Karpas-422 (cell line): ENCODE data around the gene ELOVL7. TPM values are rescaled to one million over a fixed set of nuclear protein-coding genes. Genes with fewer than 3 reads are reported as not detected.

ENCODE experiments used
- DNase-seq: peaks from one replicate; pipeline ENCODE4 v3.0.0-alpha.2; 2015
- H2AFZ ChIP-seq: fragments of 200-600 bp; sonication (generic); 2 replicates; pipeline ENCODE4 v1.6.1; 2014; ENCODE audit warnings: antibody characterized with exemption, low read length, mixed read lengths
- H3K27ac ChIP-seq: fragments of 200-600 bp; sonication (generic); 2 replicates; pipeline ENCODE4 v1.5.1; 2014; ENCODE audit warnings: mild to moderate bottlenecking, low read length, moderate library complexity
- H3K27me3 ChIP-seq: fragments of 200-600 bp; sonication (generic); 2 replicates; pipeline ENCODE4 v1.6.1; 2014; ENCODE audit warnings: low read length, mixed read lengths
- H3K36me3 ChIP-seq: fragments of 200-600 bp; sonication (generic); 2 replicates; pipeline ENCODE4 v1.6.1; 2014; ENCODE audit warnings: low read length, mixed read lengths; ENCODE audit not compliant: insufficient read depth
- H3K4me1 ChIP-seq: fragments of 200-600 bp; sonication (generic); 2 replicates; pipeline ENCODE4 v1.6.1; 2014; ENCODE audit warnings: mild to moderate bottlenecking, low read length, mixed read lengths
- H3K4me2 ChIP-seq: fragments of 200-600 bp; sonication (generic); 2 replicates; pipeline ENCODE4 v1.6.1; 2014; ENCODE audit warnings: low read length, low read depth, mild to moderate bottlenecking; ENCODE audit not compliant: poor library complexity, severe bottlenecking
- H3K4me3 ChIP-seq: fragments of 200-600 bp; sonication (generic); 2 replicates; pipeline ENCODE4 v1.5.1; 2014; ENCODE audit warnings: mild to moderate bottlenecking, antibody characterized with exemption, low read length, mixed read lengths
- H3K79me2 ChIP-seq: fragments of 200-600 bp; sonication (generic); 2 replicates; pipeline ENCODE4 v1.6.1; 2014; ENCODE audit warnings: mild to moderate bottlenecking, low read length, mixed read lengths
- H3K9ac ChIP-seq: fragments of 200-600 bp; sonication (generic); 2 replicates; pipeline ENCODE4 v1.6.0; 2014; ENCODE audit warnings: low read length
- H3K9me2 ChIP-seq: fragments of 200-600 bp; sonication (generic), shearing (Covaris generic); replicated peaks from 2 replicates; pipeline ENCODE4 v1.6.0; 2014; ENCODE audit warnings: mild to moderate bottlenecking, low read length, moderate library complexity; ENCODE audit not compliant: insufficient read depth
- H3K9me3 ChIP-seq: fragments of 300-700, 200-600 bp; sonication (generic); 2 replicates; pipeline ENCODE4 v1.6.1; 2014; ENCODE audit warnings: low read length, mixed read lengths
- H4K20me1 ChIP-seq: fragments of 200-600 bp; sonication (generic); 2 replicates; pipeline ENCODE4 v1.6.1; 2014; ENCODE audit warnings: mild to moderate bottlenecking, antibody characterized with exemption, low read length, low read depth; ENCODE audit not compliant: insufficient read depth
- total RNA-seq: library from RNA; depleted of rRNA; stranded (reverse); fragments of >200 nt; shearing (Covaris generic); gene quantifications from 2 replicates; pipeline ENCODE4 v1.2.3, GENCODE V29; 2014; ENCODE audit warnings: low replicate concordance

Gene ELOVL7
- total RNA-seq, 1 experiment from 2014 or later, result 0.11 TPM

DNA sequence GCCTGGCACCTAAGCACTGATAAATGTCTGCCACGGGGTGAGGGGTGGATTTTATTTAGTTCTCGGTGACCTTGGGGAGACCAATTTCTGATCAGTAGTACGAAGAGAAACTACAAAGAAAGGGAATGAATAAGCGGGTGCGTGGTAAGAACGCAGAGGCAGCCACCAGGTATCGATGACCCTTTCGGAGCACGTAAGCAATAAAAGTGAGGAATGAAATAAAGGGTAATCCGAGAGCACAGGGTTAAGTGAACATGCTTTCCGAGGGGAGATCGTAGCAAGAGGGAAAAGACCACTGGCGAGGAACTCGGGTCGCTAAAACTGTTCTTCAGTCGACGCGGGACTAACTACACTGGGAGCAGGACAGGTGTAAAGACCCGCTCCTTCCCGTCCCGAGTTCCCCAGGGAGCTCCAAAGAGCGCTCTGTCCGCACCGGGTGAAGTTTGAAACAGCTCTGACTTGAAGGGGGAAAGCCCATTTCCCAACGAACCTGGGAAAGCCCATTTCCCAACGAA, 1.1 kb downstream of the ELOVL7 start:
- Histone ChIP-seq H3K4me1 (no peaks in the 10 kb centered on the region), H3K27ac (no peak overlapping the region), H3K9me3 (no peaks in the 10 kb centered on the region), H2AFZ (no peak overlapping the region), H3K9me2 (no peaks in the 10 kb centered on the region), H3K27me3 (no peaks in the 10 kb centered on the region), H4K20me1 (no peaks in the 10 kb centered on the region), H3K9ac (no peak overlapping the region), H3K4me2 (no peak overlapping the region), H3K36me3 (no peaks in the 10 kb centered on the region), H3K4me3 (no peak overlapping the region), H3K79me2 (no peaks in the 10 kb centered on the region)
- no peak for DNase-seq

DNA sequence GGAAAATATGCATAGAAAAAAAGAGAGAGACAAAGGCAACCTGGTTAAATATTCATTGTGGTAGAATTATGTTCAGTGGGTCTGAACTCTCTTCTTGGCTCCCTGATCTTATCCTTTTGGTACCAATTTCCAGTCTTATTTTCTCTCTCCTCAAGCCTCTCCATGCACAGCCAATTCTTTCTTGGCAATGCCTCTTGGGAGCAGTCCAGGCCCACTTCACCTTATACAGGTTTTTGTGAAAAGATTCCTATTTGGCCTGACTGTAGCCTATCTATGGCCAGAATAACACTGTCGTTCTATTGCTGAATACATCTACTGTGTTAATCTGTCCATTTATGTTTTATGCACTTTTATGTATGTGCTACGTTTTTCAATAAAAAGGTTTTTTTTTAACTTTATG, 2.7 kb downstream of the ELOVL7 start:
- Histone ChIP-seq H3K27me3 (no peaks in the 10 kb centered on the region), H3K4me2 (no peak overlapping the region), H3K4me3 (no peak overlapping the region), H3K27ac (no peak overlapping the region), H2AFZ (no peak overlapping the region), H3K36me3 (no peaks in the 10 kb centered on the region), H3K79me2 (no peaks in the 10 kb centered on the region), H3K9ac (no peak overlapping the region), H3K9me2 (no peaks in the 10 kb centered on the region), H3K4me1 (no peaks in the 10 kb centered on the region), H3K9me3 (no peaks in the 10 kb centered on the region), H4K20me1 (no peaks in the 10 kb centered on the region)
- DNase-seq, result no peak

DNA sequence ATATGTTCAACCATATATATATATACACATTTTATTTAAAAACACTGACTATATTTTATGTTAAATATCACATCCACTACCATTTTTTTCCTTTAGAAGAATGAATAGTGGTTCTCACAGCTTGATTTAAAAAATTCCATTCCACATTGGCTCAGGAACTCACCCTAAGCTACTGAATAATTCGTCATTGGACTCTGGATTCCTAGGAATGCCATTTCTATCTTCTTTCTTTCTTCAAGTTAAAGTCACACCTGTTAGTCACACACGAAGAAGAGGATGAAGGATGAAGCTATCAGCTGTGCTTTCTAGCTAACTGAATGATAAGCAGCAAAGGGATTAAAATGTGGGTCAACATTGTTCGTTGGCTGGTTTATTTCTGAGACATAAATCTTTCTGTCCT, 7.9 kb downstream of the ELOVL7 start:
- H3K4me3 ChIP-seq, result no peak overlapping the region
- H3K27ac ChIP-seq, result no peak overlapping the region
- H3K9me3 ChIP-seq, result no peaks in the 10 kb centered on the region
- no peaks in the 10 kb centered on the region for H3K27me3 ChIP-seq
- H4K20me1 ChIP-seq, result no peaks in the 10 kb centered on the region
- H3K9ac ChIP-seq, result no peak overlapping the region
- no peaks in the 10 kb centered on the region for H3K36me3 ChIP-seq
- no peak overlapping the region for H2AFZ ChIP-seq
- no peaks in the 10 kb centered on the region for H3K79me2 ChIP-seq
- no peak for DNase-seq
- no peaks in the 10 kb centered on the region for H3K4me1 ChIP-seq
- no peak overlapping the region for H3K4me2 ChIP-seq
- no peaks in the 10 kb centered on the region for H3K9me2 ChIP-seq

DNA sequence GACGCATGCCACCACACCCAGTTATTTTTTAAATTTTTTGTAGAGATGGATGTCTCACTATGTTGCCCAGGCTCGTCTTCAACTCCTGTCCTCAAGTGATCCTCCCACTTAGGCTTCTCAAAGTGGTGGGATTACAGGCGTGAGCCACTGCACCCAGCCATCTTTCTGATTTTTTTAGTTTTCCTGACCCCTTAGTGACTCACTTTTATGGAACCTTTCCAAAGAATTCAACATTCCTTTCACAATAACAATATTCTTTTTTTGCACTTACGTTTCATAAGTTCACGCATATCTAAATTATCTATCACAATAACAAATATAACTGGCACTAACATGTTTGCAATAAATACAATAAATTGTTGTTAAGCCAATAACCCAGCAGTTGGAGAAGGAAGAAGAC, 8.5 kb downstream of the ELOVL7 start:
- no peak overlapping the region for H3K4me2 ChIP-seq
- H3K9ac ChIP-seq, result no peak overlapping the region
- no peaks in the 10 kb centered on the region for H3K27me3 ChIP-seq
- no peak overlapping the region for H2AFZ ChIP-seq
- no peaks in the 10 kb centered on the region for H4K20me1 ChIP-seq
- H3K9me3 ChIP-seq, result no peaks in the 10 kb centered on the region
- no peaks in the 10 kb centered on the region for H3K9me2 ChIP-seq
- H3K79me2 ChIP-seq, result no peaks in the 10 kb centered on the region
- H3K4me1 ChIP-seq, result no peaks in the 10 kb centered on the region
- no peak overlapping the region for H3K4me3 ChIP-seq
- DNase-seq, result no peak
- no peaks in the 10 kb centered on the region for H3K36me3 ChIP-seq
- H3K27ac ChIP-seq, result no peak overlapping the region

DNA sequence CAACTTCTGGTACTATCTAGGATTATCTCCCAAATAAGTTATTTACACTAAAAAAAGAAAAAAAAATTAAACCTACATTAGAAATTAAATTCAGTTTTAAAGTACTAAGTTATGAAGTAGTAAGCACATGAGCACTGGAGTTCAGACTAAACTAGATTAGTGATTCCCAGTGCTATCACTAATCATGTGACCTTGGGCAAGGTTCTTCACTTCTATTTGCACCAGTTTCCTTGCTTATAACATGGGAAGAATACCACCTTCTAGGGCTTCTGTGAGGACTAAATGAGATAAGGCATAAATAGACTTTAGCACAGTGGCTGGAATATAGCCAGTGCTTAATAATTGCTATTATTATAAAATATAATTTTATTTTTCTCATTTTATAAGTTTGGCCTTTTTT, 10.5 kb downstream of the ELOVL7 start:
- H3K27me3 ChIP-seq, result no peaks in the 10 kb centered on the region
- no peaks in the 10 kb centered on the region for H4K20me1 ChIP-seq
- no peak for DNase-seq
- H2AFZ ChIP-seq, result no peak overlapping the region
- no peak overlapping the region for H3K9ac ChIP-seq
- H3K9me2 ChIP-seq, result no peaks in the 10 kb centered on the region
- no peaks in the 10 kb centered on the region for H3K9me3 ChIP-seq
- no peaks in the 10 kb centered on the region for H3K36me3 ChIP-seq
- H3K4me3 ChIP-seq, result no peak overlapping the region
- H3K4me2 ChIP-seq, result no peak overlapping the region
- no peaks in the 10 kb centered on the region for H3K4me1 ChIP-seq
- H3K79me2 ChIP-seq, result no peaks in the 10 kb centered on the region
- no peak overlapping the region for H3K27ac ChIP-seq

DNA sequence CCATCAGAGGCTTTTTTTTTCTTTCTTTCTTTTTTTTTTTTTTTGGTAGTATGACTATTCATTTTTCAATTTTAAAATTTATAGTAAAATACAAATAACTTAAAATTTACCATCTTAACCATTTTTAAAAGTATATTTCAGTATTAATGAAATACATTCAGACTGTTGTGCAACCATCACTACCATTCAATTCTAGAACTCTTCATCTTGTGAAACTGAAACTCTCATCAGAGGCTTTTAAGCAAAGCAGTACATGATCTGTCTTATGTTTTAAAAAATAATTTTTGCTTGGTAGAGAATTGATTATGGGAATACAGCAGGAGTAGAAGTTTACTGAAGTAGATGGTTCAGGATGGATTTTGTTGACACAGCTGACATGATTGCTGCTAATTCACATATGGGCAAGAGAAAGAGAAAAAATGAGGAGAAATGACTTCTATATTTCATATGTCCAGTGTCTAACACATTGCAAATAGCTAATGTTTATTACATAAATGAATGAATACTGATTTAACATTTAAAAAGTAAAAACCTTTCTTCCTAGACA, 13.4 kb downstream of the ELOVL7 start:
- Histone ChIP-seq H3K4me2 (no peak overlapping the region), H4K20me1 (no peaks in the 10 kb centered on the region), H3K36me3 (no peaks in the 10 kb centered on the region), H3K27ac (no peak overlapping the region), H3K4me1 (no peaks in the 10 kb centered on the region), H3K9me2 (no peaks in the 10 kb centered on the region), H2AFZ (no peak overlapping the region), H3K79me2 (no peaks in the 10 kb centered on the region), H3K27me3 (no peaks in the 10 kb centered on the region), H3K4me3 (no peak overlapping the region), H3K9ac (no peak overlapping the region), H3K9me3 (no peaks in the 10 kb centered on the region)
- no peak for DNase-seq

DNA sequence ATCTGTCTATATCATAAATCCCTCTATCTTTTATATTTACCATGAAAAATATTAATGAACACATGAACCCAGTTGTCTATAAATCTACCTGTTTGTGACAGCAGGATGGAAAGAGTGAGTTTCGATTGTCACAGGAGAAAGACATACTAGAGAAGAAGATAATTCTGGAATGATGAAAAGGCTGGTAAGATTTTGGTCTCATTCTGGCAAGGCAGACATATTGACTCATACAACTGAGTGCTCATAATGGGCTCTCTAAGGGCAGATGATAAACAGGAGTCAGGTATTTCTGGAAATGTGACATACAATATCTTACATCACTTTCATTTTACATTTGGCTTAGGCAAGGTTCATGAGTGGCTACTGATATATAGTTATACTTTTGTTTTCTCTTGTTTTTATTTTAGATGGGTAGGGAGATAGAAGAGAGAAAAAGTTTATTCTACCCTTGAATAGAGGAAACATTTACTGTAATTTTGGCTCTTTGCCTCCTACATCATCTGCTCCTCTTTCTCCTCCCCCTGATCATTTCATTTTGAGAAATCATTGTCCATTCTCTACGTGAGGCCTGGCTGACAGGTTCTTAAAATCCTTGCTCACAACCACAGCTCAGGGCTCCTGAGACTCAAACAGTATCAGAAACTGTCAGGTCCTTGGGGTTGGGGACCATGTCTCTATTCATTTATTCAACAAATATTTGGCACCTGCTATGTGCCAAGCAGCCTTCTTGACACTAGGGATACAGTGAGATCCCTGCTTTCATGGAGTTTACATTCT, 14.4 kb downstream of the ELOVL7 start:
- no peaks in the 10 kb centered on the region for H3K79me2 ChIP-seq
- no peaks in the 10 kb centered on the region for H3K9me2 ChIP-seq
- H3K27me3 ChIP-seq, result no peaks in the 10 kb centered on the region
- no peak overlapping the region for H3K4me3 ChIP-seq
- no peak for DNase-seq
- H3K9ac ChIP-seq, result no peak overlapping the region
- no peaks in the 10 kb centered on the region for H3K4me1 ChIP-seq
- no peaks in the 10 kb centered on the region for H3K9me3 ChIP-seq
- no peaks in the 10 kb centered on the region for H4K20me1 ChIP-seq
- H2AFZ ChIP-seq, result no peak overlapping the region
- no peaks in the 10 kb centered on the region for H3K36me3 ChIP-seq
- H3K4me2 ChIP-seq, result no peak overlapping the region
- no peak overlapping the region for H3K27ac ChIP-seq

DNA sequence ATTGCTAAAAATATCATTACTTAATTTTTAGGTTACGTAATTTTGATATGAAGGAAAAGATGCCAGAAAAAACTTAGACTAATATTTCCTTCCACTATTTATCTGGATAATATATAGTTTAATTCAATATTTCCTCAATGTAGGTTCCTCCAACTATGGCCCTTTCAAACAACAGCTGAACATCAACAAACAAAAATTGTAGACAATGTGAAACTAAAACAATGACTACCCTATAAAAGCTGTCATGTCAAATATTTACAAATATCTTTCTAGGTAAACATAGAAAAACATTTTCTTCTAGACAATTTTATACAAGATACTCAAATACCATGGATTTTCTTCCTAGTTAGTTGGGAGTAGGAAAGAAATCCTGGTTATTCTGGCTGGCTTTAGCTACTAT, 16.9 kb downstream of the ELOVL7 start:
- H3K4me2 ChIP-seq, result no peak overlapping the region
- H3K9me2 ChIP-seq, result no peaks in the 10 kb centered on the region
- peaks cover 3% of the 10 kb centered on the region for H3K4me1 ChIP-seq
- no peaks in the 10 kb centered on the region for H3K9me3 ChIP-seq
- no peak overlapping the region for H3K27ac ChIP-seq
- H3K4me3 ChIP-seq, result no peak overlapping the region
- no peaks in the 10 kb centered on the region for H3K79me2 ChIP-seq
- no peaks in the 10 kb centered on the region for H3K27me3 ChIP-seq
- H4K20me1 ChIP-seq, result no peaks in the 10 kb centered on the region
- no peak overlapping the region for H2AFZ ChIP-seq
- H3K36me3 ChIP-seq, result no peaks in the 10 kb centered on the region
- no peak for DNase-seq
- H3K9ac ChIP-seq, result no peak overlapping the region
